HG03558 (cell line): ENCODE measurements around the gene ACER3.
"Not testable (repeated sequence)": the region's sequence is repeated elsewhere in the genome, so short reads cannot be mapped to it uniquely, and the experiment has no call there.

Experiments
- ATAC-seq: cut with Tn5 transposase; IDR thresholded peaks from one replicate; pipeline ENCODE4 v1.9.1; 2021; ENCODE audit warnings: moderate number of reproducible peaks; ENCODE audit not compliant: unreplicated experiment; ENCODE audit errors: extremely low read depth

Gene ACER3

GRCh38 chr11:76860539-76861475, at the start of gene ACER3:
Gene ACER3 (plus strand): TSS chr11:76860918. CDS start chr11:76860977, 59 bp downstream.
- ATAC-seq: peak; percentile 92

- no peak for ATAC-seq
These were observed 49.5 kb upstream of the ACER3 start for GRCh38 chr11:76811259-76811658.

DNA sequence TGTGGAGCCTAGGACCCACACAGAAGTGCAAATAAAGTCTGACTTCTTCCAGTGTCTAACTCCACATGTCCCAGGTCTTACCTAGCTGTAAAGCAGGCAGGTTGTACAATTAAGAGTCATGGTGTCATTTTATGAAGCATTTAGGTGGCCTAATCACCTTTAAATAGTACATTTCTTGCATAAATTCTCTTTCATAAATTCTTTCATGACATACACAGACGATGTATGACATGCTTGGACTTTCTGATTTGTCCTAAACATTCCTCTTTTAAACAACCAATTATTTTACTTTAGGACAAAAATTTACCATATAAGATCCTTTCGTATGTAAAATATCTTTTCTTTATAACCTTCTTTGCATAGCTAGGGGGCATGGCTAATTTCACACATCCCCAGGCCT, 46.3 kb upstream of the ACER3 start:
- ATAC-seq: no peak

- not testable (repeated sequence) for ATAC-seq
These were observed 45.0 kb upstream of the ACER3 start for GRCh38 chr11:76815678-76816077.

DNA sequence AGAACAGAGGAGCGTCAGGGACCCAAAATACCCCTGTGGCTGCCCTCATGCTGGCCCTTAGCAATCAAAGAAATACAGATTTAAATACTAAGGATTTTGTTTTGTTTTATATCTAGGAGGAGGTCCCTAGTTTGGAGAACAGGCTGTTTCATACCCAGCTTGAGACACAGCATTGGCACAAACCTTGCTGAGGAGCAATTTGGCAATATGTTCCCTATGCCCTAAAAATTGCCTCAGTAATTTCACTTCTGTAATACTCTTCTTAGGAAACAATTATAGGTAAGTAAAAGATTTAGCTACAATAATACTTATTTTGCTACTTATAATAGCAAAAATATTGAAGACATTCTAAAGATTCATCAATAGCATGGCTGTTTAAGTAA, 40.5 kb upstream of the ACER3 start:
- no peak for ATAC-seq

DNA sequence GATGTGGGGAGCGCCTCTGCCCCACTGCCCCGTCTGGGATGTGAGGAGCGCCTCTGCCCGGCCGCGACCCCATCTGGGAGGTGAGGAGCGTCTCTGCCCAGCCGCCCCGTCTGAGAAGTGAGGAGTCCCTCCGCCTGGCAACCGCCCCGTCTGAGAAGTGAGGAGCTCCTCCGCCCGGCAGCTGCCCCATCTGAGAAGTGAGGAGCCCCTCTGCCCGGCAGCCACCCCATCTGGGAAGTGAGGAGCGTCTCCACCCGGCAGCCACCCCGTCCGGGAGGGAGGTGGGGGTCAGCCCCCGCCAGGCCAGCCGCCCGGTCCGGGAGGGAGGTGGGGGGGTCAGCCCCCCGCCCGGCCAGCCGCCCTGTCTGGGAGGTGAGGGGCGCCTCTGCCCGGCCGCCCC, 39.3 kb upstream of the ACER3 start:
- not testable (repeated sequence) for ATAC-seq

GRCh38 chr11:76822406-76822805, 38.3 kb upstream of the ACER3 start:
- ATAC-seq: no peak

GRCh38 chr11:76823481-76824028, 37.2 kb upstream of the ACER3 start:
- ATAC-seq: no peak

DNA sequence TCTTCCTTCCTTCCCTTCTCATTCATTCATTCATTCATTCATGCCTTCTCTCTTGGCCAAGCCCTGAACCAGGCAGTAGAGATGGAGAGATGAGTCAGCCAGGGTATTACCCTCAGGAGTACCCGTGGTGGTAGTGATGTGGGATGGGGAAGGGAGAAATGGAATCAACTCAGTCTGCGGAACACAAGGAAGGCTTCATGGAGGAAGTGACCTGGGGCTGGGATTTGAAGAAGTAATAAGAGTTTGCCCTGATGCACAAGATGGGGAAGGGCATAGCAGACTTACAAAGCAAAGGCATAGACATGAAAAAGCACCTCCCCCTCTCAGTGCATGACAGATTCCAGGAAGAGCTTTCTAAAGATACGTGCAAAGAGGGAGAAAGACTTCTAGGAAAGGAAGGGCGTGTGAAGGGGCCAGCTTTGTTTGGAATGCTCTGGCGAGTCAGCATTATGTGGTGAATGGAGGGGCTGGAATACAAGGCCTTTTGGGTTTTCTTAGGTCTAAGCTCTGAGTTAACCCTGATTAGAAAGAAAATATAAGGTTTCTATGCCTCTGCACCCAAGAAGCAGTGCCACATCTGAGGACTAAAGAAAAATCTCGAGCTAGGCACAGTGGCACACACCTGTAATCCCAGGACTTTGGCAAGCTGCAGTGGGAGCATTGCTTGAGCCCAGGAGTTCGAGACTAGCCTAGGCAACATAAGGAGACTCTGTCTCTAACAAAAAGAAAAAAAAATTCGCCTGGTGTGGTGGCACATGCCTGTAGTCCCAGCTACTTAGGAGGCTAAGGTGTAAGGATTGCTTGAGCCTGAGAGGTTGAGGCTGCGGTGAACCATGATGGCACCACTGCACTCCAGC, 36.4 kb upstream of the ACER3 start:
- no peak for ATAC-seq

DNA sequence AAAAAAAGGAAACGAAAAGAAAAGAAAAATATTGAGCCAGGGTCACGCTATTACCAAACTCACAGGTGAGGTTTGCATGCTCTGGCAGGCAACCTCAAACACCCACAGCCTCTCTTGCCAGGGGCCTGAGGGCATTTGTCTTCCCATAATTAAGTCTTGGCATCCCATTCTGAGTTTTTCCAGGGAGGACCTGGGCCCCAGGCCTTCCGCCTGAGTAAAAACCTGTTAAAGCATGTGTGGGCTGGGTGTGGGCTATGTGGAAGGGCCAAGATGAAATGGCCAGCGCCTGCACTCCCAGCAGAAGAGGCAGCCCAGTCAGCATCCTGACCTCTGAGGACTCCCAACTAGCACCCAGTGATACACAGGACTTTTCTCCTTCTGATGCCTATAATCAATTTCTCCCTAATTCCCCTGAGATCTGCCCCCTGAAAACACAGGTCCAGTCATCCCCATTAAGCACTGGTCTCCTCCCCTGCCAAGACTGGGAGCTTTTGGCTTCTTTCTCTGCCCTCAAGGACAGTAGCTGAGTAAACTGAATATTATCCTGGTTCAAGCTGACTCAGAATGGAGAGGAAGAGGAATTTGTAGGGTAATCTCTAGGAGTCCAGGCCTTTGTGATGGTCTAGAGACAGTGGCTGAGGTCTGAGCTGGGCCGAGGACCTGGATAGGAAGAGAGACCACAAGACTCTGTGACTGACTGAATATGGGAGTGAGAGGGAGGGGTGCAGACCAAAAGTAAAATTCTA, 35.6 kb upstream of the ACER3 start:
- ATAC-seq: no peak

DNA sequence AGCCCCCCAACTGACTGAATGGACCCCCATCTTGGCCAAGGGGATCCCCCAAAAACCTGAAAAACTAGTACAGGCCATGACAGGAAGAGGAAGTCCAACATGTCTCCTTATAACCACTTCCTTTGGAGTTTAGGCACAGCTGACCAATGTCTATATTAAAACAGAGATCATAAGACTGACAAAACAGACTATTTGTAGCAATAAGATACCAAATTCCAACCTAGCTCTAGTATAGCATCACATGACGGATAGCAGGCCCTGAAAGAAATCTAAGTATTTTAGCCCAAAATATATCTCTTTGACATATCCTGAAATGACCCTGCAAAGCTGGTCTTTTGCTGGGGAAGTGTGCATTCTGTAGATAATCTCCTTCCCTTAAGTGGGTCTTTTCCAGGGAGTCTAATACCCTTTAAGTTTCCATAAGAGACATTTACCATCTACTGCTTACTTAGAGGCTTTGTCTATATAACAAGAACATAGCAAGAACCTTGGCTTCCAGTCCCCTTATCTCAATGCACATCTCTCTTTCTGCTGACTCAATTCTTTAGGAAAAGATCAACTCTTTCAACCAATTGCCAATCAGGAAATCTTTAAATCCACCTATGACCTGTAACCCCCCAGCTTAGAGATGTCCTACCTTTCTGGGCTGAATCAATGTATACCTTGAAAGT, 34.9 kb upstream of the ACER3 start:
- no peak for ATAC-seq

DNA sequence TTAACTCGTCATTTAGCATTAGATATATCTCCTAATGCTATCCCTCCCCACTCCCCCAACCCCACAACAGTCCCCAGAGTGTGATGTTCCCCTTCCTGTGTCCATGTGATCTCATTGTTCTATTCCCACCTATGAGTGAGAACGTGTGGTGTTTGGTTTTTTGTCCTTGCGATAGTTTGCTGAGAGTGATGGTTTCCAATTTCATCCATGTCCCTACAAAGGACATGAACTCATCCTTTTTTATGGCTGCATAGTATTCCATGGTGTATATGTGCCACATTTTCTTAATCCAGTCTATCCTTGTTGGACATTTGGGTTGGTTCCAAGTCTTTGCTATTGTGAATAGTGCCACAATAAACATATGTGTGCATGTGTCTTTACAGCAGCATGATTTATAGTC, 34.2 kb upstream of the ACER3 start:
- ATAC-seq: not testable (repeated sequence)

GRCh38 chr11:76827005-76827404, 33.7 kb upstream of the ACER3 start:
- ATAC-seq: not testable (repeated sequence)

DNA sequence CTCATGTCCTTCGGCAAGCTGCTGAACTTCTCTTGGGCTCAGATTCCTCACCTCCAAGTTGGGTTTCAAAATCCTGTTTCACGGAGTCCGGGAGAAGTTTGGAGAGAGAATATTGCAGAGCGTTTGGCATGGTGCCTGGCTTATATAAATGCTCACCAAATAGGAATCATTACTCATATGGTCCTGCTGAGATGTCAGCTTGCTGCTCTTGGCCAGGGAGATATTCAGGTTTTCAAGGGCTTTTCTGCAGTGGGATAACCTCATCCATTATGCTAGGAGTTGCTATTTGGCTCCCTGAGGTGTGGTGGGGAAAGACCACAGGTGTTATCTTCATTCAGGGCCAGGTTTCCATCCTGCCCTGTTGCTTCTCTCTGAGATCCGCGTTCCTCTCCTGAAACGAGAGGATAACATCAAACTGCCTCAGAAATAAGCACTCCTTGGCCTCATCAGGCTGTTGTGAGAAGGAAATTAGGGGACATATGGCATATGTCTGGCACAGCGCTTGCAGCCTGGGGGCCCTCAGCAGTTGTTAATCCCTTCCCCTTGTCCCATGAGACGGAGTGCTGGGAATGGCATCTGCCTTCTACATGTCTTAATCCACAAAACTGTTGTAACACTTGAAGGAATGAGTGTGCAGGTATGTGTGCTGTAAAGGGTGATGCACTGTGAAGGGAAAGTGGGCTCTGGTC, 29.9 kb upstream of the ACER3 start:
- no peak for ATAC-seq

GRCh38 chr11:76831686-76832310, 28.9 kb upstream of the ACER3 start:
- no peak for ATAC-seq

- no peak for ATAC-seq
These were observed 28.4 kb upstream of the ACER3 start for GRCh38 chr11:76832361-76832760.

DNA sequence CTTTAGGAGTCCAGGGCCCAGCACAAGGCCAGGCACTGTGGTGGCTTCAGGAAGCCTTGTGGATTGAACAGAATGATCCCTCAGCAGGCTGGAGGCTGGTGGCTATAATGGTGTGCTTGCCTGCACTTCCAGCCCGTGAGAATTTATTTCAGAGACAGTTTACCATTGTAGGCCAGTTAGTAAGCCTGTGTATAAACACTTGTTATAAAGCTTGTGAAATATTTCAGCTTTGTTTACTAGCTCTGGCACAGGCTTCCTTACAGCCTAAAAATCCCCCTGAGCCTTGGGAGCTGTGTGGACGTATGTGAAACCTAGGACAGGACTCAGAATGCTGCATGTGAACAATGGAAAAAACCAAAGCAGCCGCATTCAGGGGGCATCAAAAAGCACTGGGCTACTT, 26.6 kb upstream of the ACER3 start:
- no peak for ATAC-seq

- no peak for ATAC-seq
These were observed 25.7 kb upstream of the ACER3 start for GRCh38 chr11:76835036-76835435.
